Retina (tissue), 1 donor: Measurements from ENCODE around the gene SORBS1.

ENCODE experiments used
- DNase-seq: peaks from one replicate; pipeline ENCODE4 v3.0.0-alpha.2; 2016

SORBS1 gene

GRCh38 chr10:95456516-95456915 is 104.7 kb downstream of the SORBS1 start:
- no peak for DNase-seq

GRCh38 chr10:95454940-95455339 is 106.2 kb downstream of the SORBS1 start:
- no peak for DNase-seq

GRCh38 chr10:95454356-95454755 is 106.8 kb downstream of the SORBS1 start:
- no peak for DNase-seq

- DNase-seq, result no peak
Observed at GRCh38 chr10:95451568-95452524, 109.3 kb downstream of the SORBS1 start.

GRCh38 chr10:95451150-95451549 is 110.0 kb downstream of the SORBS1 start:
- no peak for DNase-seq

- no peak for DNase-seq
Observed at GRCh38 chr10:95450188-95450587, 111.0 kb downstream of the SORBS1 start.

GRCh38 chr10:95447685-95448084 is 113.5 kb downstream of the SORBS1 start:
- no peak for DNase-seq

- peak; percentile 39 for DNase-seq
Observed at GRCh38 chr10:95445837-95446486, 115.2 kb downstream of the SORBS1 start.

GRCh38 chr10:95445223-95445836 is 115.8 kb downstream of the SORBS1 start:
- DNase-seq, result no peak

GRCh38 chr10:95444792-95445191 is 116.4 kb downstream of the SORBS1 start:
- no peak for DNase-seq

- DNase-seq, result no peak
Observed at GRCh38 chr10:95443636-95444035, 117.5 kb downstream of the SORBS1 start.

- no peak for DNase-seq
Observed at GRCh38 chr10:95442341-95442740, 118.8 kb downstream of the SORBS1 start.

- no peak for DNase-seq
Observed at GRCh38 chr10:95441547-95441923, 119.6 kb downstream of the SORBS1 start.

- no peak for DNase-seq
Observed at GRCh38 chr10:95440756-95441546, 120.2 kb downstream of the SORBS1 start.

- no peak for DNase-seq
Observed at GRCh38 chr10:95440038-95440725, 121.0 kb downstream of the SORBS1 start.

- no peak for DNase-seq
Observed at GRCh38 chr10:95438781-95439180, 122.4 kb downstream of the SORBS1 start.

GRCh38 chr10:95437669-95438068 is 123.5 kb downstream of the SORBS1 start:
- DNase-seq, result no peak

GRCh38 chr10:95435548-95436279 is 125.5 kb downstream of the SORBS1 start:
- no peak for DNase-seq

- DNase-seq, result peak; percentile 46
Observed at GRCh38 chr10:95434583-95434982, 126.6 kb downstream of the SORBS1 start.

- DNase-seq, result no peak
Observed at GRCh38 chr10:95431900-95432342, 129.2 kb downstream of the SORBS1 start.

- peak; percentile 82 for DNase-seq
Observed at GRCh38 chr10:95430231-95430951, 130.8 kb downstream of the SORBS1 start.
